Right lobe of liver (tissue), 4 donors: ENCODE data around the gene GALNT11.
A peak's percentile ranks its signal among the peaks of the same experiment; 100 is the strongest.

ENCODE experiments used
- CTCF ChIP-seq, 4 donors: fragments of 200-600 bp in 3 of 4; fragments of 450-650 bp in 1 of 4; IDR thresholded peaks; one replicate each; pipeline versions ENCODE4 v1.5.1 to v1.8.0; 2016 to 2022; ENCODE audit warnings: antibody characterized with exemption in 4 of 4, mild to moderate bottlenecking in 2 of 4
- POLR2A ChIP-seq: fragments of 450-650 bp; IDR thresholded peaks from one replicate; pipeline ENCODE4 v1.6.1; 2017; ENCODE audit warnings: antibody characterized with exemption, mild to moderate bottlenecking
- donor health status: DM: no; HTN: no; CAD: no.
- donor health status: DM: no; HTN: no; CAD: no.
- donor health status: DM: no; HTN: yes; CAD: no.

GRCh38 chr7:151992375-151992774 lies 33.1 kb upstream of the GALNT11 start:
- peak in 2 of 4 donors; percentile 20 to 26 for TF ChIP-seq CTCF (IDR thresholded peaks at IDR 0.05)
- no peak for TF ChIP-seq POLR2A
